Activated naive CD4-positive, alpha-beta T cell treated with Interleukin-2 at 50 U/mL for 16 hours (primary cell): ENCODE results near the gene MPZ.
A peak's percentile ranks its signal among the peaks of the same experiment; 100 is the strongest.
"Not testable (repeated sequence)": the region's sequence is repeated elsewhere in the genome, so short reads cannot be mapped to it uniquely, and the experiment has no call there.

Experiments
- DNase-seq: peaks from one replicate; pipeline ENCODE4 v3.0.0-alpha.2; 2020

Gene MPZ

DNA sequence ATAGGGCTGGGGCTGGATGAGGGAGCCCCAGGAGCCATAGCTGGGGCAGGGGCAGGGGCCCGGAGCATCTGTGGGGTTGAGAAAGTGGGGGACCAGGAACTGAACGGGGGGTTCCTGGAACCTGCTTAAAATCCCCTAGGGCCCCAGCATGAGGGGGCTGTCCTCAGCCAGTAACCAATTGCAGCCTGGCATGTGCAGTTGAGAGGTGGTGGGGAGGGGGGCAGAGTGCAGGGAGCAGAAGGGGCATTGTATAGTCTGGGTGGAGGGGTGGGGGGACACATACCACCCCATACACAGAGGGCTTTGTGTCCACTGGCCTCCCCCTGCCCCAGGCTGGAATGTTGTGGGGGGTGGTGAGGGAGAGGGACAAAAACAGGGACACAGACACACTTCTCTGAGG, at the start of gene MPZ:
MPZ (minus strand) TSS at position 101 of the 400 bp plus-strand sequence; CDS start at position 38, 63 bp downstream.
- no peak for DNase-seq

DNA sequence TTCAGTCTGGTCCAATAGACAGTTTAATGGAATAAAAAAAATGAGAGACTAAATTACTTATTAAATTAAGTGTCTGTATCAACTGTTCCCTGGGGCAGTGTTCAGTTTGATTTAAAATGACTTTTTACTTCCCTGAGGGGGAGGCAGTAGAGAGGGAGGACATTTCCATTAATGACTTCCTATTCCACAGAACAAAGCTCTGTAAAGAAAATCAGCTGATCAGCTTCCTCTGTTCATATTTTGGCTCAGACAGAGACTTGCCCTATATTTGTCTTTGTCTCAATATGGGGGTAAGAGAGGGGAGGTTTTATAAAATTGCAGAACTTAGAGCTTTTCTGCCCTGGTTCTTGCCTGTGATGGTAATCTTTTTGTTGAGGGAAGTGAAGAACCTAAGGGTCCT, 49.5 kb upstream of the MPZ start:
- no peak for DNase-seq

DNA sequence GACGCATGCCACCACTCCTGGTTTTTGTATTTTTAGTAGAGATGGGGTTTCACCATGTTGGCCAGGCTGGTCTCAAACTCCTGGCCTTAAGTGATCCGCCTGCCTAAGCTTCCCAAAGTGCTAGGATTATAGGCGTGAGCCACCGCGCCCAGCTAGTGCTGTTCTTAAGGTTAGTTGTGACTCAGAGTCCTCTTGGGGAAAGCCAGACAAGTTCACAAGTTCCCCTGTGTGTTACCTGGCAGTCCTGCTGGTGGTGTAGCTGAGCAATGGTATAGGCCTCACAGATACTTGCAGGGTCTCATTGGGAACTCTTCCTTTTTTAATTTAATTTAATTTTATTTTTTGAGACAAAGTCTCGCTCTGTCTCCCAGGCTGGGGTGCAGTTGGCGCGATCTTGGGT, 47.3 kb upstream of the MPZ start:
- DNase-seq, result no peak

DNA sequence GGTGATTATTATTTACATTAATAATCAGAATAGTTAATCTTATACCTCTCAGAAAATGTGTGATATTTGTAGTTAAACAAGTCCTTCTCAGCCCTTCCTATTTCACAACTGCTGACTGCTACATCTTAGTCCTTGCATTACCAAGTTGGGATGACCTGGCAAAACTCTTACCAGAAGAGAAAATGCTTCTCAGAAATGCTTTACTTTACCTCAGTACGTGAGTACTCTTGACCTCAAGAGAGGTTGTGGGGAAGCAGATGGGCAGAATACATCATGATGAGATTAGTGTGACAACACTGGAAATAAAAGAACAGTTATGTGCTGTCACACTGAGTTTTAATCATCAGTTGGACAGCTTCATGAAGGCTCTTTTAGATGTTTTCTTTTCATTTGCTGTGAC, 41.7 kb upstream of the MPZ start:
- DNase-seq, result no peak

DNA sequence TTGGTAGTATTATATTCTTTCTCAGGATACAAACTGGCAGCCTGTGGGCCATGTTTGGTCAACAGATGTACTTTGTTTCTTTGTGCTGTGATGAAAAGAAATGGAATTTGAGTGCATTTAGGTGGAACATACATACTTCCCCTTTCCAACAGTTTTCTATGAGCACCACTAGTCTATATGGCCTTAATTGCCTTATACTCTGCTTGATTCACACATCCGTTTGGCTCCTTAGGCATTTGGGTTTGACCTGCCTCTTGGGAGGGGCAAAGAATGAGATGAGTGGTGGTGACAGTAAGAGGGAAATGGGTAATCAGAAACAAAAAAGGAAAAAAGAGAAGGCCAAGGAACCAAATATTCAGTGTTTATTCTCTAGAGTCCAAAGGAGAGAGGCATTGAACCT, 40.9 kb upstream of the MPZ start:
- no peak for DNase-seq

DNA sequence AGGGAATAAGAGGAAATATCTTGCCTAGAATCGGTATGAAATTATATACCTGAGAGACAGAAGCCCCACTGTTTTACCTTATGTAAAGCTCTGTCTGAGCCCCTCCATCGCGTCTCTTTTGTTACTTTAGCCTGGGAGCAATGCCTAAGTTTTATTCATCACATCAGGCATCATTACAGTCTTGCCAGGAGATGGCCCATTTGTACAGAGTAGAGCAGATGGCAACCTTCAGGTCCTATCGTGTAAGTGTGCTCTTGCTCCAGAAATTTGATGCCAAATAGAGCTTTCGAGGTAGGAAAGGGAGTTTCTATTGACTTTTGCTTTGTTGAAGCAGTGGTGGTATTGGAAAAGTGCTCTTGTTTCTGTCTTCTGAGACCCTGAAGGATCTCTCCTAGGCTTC, 33.1 kb upstream of the MPZ start:
- DNase-seq, result no peak

DNA sequence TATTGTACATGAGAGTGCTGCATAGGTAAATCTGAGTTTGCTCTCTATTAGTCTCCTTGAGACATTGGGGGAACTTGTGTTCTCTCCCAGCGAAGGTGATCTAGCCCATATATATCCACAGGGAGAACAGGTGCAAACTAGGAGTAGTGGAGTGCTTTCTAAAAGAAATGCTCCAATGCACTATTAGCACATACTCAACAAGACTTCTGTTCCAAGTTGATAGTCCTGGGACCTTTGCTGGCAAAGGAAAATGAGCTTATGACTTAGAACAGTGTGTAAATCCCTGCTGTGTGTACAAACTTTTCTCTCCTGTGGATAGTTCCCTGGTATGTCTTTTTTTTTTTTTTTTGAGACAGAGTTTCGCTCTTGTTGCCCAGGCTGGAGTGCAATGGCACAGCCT, 32.4 kb upstream of the MPZ start:
- DNase-seq, result no peak

DNA sequence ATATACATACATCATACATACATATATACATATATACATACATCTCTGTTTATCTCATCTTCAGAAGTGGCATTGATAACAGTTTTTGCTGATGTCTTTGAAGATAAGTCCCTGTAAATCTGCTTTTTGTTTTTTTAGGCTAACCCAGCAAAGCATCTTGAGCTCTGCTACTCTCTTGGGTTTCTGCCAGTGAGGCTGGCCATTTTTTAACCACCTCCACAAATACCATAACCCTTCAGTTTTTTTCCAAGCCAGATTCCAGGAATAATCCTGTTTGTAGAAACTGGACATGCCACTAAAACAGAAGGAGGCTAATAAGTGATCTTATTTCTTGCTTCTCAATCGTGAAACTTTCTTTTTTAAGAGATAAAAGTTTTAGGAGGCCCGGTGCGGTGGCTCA, 26.0 kb upstream of the MPZ start:
- DNase-seq, result no peak

DNA sequence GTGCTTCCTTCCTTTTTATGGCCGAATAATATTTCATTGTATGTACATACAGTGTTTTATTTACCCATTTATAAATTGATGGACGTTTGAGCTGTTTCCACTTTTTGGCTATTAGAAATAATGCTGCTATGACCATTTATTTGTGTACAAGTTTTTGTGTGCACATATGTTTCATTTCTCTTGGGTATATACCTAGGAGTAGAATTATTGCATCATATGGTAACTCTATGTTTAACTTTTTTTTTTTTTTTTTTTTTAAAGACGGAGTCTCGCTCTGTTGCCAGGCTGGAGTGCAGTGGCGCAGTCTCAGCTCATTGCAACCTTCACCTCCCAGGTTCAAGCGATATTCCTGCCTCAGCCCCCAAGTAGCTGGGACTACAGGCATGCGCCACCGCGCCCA, 23.4 kb upstream of the MPZ start:
- DNase-seq, result no peak

DNA sequence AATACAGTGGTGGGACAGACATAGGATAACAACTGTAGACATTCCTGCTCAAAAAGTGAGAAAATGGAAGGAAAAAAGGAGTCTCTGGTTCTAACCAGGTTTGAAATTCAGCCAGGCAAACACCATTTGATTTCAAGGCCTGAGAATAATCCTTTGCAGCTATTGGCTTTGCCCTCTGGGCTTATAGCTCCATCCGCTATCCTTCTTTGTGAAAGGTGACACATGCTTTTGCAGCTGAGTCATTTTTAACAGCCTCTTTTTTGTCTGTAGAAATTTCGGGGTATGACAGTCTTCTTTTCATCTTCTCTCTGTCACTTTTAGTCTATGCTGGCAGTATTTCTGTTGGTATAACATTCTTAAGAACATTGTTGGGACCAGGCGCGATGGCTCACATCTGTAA, 20.6 kb upstream of the MPZ start:
- no peak for DNase-seq

DNA sequence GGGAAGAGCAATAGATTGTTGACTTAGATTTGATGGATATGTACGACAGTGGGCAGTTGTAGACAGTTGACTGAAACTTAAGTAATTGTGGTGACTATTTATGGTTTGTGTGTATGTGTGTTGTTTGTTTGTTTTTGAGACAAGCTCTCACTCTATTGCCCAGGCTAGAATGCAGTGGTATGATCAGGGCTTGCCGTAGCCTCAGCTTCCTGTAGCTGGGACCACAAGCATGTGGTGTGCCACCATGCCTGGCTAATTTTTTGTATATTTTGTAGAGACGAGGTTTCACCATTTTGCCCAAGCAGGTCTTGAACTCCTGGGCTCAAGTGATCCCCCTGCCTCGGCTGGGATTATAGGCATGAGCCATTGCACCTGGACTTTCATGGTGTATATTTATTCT, 14.3 kb upstream of the MPZ start:
- no peak for DNase-seq

DNA sequence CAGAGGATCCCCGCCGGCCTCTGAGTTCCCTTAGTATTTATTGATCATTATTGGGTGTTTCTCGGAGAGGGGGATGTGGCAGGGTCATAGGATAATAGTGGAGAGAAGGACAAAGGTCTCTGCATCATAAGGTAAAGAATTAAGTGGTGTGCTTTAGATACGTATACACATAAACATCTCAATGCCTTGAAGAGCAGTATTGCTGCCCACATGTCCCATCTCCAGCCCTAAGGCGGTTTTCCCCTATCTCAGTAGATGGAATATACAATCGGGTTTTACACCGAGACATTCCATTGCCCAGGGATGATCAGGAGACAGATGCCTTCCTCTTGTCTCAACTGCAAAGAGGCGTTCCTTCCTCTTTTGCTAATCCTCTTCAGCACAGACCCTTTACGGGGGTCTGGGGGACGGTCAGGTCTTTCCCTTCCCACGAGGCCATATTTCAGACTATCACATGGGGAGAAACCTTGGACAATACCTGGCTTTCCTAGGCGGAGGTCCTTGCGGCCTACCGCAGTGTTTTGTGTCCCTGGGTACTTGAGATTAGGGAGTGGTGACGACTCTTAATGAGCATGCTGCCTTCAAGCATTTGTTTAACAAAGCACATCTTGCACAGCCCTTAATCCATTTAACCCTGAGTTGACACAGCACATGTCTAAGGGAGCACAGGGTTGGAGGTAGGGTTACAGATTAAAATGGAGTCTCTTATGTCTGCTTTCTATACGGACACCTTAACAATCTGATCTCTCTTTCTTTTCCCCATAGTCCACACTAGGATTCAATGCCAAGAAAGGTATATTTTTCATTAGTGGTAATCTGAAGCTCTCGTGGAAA, 6.3 kb upstream of the MPZ start:
- DNase-seq, result not testable (repeated sequence)

DNA sequence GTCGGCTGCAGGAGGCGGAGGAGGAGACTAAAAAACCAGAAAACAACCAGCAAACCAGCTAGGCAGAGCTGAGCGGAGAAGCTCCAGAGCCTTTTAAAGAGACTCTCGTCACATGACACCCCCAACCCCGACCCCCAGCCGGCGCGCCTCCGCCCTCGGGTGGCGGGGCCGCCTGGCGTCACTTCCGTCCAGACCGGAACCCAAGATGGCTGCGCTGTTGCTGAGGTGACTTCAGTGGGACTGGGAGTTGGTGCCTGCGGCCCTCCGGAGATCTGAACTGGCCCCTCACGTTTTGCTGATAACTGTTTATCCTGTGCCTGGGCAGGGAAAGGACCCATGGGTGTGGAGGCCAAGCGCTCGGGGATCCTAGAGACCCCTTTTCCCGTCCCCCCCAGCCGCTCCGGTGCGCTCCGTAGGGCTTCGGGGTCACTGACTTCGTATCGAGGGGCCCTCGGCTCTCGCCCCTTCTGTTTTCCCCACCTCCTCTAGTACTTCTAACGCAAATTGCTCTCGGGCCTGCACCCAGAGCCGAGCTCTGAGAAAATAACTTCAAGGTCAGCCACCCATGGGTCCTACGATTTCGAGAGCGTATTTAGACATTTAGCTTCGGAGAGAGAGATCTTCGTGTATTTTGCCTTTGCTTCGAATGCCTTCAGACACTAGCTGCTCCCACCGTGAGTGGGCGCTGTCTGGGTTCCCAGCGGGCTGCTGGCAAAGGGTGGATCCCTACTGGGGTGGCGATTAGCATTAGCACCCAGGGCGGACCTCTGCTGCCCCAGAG, 4.6 kb upstream of the MPZ start, which contains the start of gene SDHC:
SDHC (plus strand) TSS at position 181 of the 781 bp plus-strand sequence; CDS start at position 206, 25 bp downstream.
- peak; percentile 90 for DNase-seq

DNA sequence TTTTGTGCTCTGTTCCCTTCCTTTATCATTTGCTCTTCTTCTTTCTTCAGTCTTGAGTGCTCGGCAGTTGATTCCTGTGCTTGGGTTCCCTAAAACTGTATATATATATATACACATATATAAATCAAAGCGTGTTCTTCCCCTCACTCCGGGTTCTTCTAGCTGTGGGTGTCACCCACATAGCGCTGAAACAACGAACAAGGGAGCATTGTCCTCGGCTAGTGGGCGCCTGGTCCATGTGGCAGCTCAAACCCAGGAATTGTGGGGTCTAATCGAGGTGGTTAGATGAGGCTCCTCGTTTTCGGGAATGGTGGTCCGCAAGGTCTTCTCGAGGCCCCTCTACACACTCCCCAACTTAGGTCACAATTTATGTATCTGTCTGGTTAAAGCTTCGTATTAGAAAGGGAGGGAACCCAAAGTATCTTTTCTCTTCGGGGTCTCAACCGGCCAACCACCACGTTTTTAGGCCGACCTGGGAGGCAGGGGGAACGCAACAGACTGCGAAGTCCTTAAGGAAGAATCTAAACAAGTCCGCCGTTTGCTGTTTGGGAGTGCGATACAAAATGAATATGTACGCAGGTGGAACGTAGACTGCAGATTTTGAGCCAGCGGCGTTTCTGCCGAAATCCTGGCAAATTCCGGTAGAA, 3.9 kb upstream of the MPZ start:
- DNase-seq, result peak; percentile 4

DNA sequence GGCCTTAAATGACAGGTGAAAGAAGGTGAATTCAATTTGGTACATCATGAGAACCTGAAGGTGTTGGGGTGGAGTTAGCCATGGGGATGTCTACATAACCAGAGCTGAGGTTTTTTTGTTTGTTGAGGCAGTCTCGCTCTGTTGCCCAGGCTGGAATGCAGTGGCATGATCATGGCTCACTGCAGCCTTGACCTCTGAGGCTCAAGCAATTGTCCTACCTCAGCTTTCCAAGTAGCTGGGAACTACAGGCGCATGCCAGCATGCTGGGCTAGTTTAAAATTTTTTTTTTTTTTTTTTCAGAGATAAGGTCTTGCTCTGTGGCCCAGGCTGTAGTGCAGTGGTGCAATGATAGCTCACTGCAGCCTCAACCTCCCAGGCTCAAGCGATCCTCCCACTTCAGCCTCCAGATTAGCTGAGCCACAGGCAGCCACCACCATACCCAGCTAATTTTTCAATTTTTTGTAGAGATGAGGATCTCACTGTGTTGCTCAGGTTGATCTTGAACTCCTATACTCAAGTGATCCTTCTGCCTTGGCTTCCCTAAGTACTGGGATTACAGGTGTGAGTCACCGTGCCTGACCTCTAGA, 1.9 kb upstream of the MPZ start:
- no peak for DNase-seq

DNA sequence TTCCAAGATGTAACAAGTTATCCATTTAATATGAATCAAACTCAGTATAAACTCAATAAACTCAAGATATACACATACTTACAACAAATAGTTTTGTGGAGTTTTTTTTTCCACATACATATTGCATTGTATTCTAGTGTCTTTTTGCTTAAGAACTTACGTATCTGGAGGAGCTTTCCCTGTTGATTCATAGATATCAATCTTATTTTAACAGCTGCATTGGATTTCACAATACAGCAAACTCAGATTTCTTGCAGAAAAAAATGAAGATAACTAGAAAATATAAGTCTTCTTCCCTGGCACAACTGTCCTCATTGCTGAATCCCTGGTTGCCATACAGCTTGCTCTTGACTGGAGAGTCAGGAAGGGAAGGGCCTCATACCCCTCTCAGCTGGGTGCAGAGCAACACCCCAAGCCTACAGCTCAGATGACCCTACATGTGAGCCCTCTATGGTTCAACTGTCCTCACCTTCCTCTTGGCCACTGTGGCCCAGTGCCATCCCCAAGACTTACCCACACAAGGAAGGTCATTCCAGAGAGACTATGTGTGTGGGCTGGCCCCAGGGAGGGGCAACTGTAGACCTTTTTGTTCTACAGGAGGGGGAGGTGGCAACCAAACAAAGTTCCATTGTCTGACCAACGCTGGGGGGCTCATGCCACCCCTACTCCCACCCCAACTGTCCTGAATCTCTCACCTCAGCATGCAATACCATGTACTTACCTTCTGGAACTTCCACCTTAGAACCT, 1.7 kb downstream of the MPZ start:
- no peak for DNase-seq

DNA sequence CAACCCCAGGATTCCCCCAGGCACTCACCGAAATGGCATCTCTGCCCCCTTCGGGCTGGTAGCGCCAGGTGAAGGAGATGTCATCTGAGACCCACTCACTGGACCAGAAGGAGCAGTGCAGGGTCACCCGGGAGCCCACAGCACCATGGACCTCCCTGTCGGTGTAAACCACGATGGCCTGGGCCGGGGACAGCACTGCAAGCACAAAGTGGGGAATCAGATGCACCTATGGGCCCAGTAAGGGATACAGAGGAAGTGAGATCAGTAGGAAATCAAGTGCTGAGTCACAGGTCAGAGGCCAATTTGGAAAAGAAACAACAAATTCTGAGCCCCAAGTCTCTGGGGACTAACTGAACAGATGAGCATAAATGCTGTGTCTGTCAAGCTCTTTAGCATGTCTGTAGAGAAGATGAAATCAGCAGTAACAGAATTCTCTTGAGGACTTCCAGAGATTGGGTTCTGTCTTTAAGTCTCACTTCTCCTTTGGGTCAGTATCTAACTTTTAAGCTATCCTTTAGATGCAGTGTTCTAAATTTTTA, 2.5 kb downstream of the MPZ start:
- DNase-seq, result peak; percentile 8

DNA sequence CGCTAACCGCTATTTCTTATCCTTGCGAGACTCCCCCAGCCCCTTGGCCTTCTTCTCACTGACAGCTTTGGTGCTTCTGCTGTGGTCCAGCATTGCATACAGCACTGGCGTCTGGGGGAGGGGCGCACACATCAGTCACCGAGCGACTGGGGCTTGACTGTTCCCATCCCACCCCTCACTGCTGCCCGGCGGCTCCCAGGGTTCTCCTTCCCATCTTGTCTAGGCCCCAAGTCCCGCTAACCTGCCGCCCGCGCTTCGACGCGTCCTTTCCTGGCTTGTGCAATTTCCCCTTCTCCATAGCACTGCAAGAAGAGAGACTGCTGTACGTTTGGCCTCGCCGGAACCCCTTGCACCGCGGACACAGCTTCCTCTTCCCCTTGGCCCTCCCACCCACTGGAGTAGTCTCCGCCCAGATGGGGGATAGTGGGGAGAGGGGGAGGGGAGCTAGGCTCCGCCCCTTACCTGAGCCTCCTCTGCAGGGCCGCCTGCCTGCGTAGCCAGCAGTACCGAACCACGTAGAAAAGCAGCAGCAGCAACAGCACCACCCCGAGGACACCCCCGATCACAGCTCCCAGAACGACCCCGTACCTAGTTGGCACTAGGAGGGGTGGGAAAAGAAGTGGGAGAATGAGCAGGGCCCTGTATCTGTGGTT, 3.8 kb downstream of the MPZ start:
- peak; percentile 86 for DNase-seq

DNA sequence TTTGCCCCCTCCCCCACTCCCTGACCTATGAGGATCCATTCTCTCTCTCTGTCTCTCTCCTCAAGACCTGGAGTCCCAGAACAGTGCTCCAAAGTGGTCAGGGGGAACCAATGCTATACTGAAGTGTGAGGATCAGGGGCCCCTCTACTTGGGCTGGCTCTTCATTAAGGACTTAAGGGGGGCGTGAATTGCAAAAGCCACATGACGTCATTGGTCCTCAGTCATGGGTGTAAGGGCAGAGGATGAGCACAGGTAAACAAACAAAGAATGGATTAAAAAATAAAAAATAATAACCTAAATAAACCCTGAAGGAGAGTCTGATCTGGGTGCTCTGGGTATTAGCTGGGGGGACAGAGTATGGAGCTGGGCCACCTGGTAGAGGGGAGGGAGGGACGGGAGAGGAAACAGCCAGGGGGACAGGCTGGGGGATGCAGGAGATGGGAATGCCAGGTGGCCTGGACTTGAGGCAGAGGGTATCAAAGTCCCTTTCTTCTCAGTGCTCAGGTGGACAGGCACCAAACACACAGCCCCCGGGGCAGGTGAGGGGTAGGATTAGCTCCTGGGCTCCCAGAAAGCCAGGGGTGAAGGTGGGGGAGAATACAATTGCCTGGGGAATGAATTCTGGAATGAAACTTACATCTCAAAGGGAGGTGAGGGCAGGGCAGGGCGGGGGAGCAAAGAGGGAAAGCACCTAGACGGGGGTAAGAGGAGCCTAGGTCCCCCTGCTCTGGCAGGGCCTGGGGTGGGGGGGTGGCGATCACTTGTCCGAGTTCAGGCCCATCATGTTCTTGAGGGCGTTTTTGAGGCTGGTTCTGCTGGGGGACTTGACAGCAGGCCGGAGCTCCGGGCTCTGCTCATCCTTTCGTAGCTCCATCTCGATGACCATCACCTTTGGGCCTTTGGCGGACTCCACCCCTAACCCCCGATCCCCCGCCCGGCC, 4.6 kb downstream of the MPZ start:
- peak; percentile 4 for DNase-seq

DNA sequence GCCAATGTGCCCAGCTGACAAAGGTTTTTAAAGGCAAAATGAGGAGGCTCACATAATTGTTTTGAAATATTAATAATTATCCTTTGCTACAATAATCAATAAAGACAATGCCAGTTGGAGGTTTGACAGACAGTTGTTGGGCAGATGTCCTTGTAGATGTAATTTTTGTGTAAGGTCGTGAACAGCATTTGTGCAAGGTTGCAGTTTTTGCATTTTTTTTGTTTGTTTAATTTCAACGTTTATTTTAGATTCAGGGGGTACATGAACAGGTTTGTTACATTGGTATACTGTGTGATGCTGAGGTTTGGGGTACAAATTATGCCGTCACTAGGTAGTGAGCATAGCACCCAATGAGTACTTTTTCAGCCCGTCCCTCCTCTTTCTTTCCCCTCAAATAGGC, 9.3 kb downstream of the MPZ start:
- no peak for DNase-seq

DNA sequence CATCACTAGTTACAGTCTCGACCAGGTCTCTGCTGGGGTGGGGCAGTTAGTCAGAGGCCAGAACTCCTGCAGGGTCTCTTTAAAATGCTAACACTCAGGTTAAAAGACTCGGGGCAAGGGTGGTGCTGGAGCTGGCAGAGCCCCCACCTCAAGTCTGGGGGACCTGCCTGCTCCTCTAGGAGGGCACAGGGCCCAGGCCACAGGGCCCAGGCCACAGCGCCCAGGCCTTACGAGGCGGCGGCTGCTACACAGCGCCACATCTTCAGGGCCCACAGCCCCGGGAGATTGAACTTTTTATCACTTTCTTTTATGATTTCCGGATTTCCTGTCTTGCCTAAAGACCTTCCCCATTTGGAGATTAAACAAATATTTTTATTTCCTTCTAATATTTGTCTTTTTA, 10.4 kb downstream of the MPZ start:
- DNase-seq, result no peak
